HepG2 (cell line): ENCODE results near the gene ZNF175. TPM values are rescaled to one million over a fixed set of nuclear protein-coding genes. Genes with fewer than 3 reads are reported as not detected.

Experiments
- CREB1 ChIP-seq, 2 experiments: fragments of 450-650 bp in 1 of 2; IDR thresholded peaks; 2 replicates each; pipeline ENCODE4 v1.6.1; 2016 to 2017; ENCODE audit warnings: control low read depth in 1 of 2, mild to moderate bottlenecking in 1 of 2, missing compliant biosample characterization in 1 of 2, missing genetic modification characterization in 1 of 2
- ELF1 ChIP-seq: sonication (generic); formaldehyde crosslinking; IDR thresholded peaks from 2 replicates; pipeline ENCODE4 v1.4.0; 2020; ENCODE audit warnings: missing genetic modification reagents
- ELF3 ChIP-seq: IDR thresholded peaks from 2 replicates; pipeline ENCODE4 v1.6.1; 2016; ENCODE audit warnings: missing genetic modification reagents, missing compliant biosample characterization
- ETV5 ChIP-seq: IDR thresholded peaks from 2 replicates; pipeline ENCODE4 v1.6.1; 2018; ENCODE audit warnings: missing biosample characterization, missing genetic modification reagents, inconsistent platforms, borderline replicate concordance
- FOXO1 ChIP-seq: sonication (generic); formaldehyde crosslinking; IDR thresholded peaks from 2 replicates; pipeline ENCODE4 v1.4.0; 2020; ENCODE audit warnings: missing genetic modification reagents
- GATAD1 ChIP-seq: IDR thresholded peaks from 2 replicates; pipeline ENCODE4 v1.6.1; 2016; ENCODE audit warnings: missing genetic modification reagents, missing compliant biosample characterization
- HCFC1 ChIP-seq: fragments of 150-350 bp; IDR thresholded peaks from 2 replicates; pipeline ENCODE4 v1.6.1; 2014; ENCODE audit warnings: low read depth, low read length
- NFKB2 ChIP-seq: sonication (generic); formaldehyde crosslinking; IDR thresholded peaks from 2 replicates; pipeline ENCODE4 v1.4.0; 2020; ENCODE audit warnings: missing genetic modification reagents, borderline replicate concordance
- POLR2A ChIP-seq, 2 experiments: IDR thresholded peaks; 2 replicates each; pipeline ENCODE4 v1.6.1; 2011; ENCODE audit warnings: low read depth in 2 of 2, low read length in 2 of 2, mild to moderate bottlenecking in 1 of 2, moderate library complexity in 1 of 2; ENCODE audit not compliant: insufficient read depth in 1 of 2
- PPARG ChIP-seq: conservative IDR thresholded peaks from 2 replicates; pipeline ENCODE4 v1.6.1; 2016; ENCODE audit warnings: missing biosample characterization, missing genetic modification reagents
- RCOR2 ChIP-seq: IDR thresholded peaks from 2 replicates; pipeline ENCODE4 v1.6.1; 2016; ENCODE audit warnings: missing biosample characterization, missing genetic modification reagents
- SAP130 ChIP-seq: IDR thresholded peaks from 2 replicates; pipeline ENCODE4 v1.6.1; 2016; ENCODE audit warnings: low read depth
- SIX1 ChIP-seq: sonication (generic); formaldehyde crosslinking; IDR thresholded peaks from 2 replicates; pipeline ENCODE4 v1.4.0; 2020; ENCODE audit warnings: missing genetic modification reagents, borderline replicate concordance
- THAP11 ChIP-seq: IDR thresholded peaks from 2 replicates; pipeline ENCODE4 v1.6.1; 2016; ENCODE audit warnings: missing biosample characterization, missing genetic modification reagents
- THYN1 ChIP-seq: sonication (generic); formaldehyde crosslinking; IDR thresholded peaks from 2 replicates; pipeline ENCODE4 v1.8.1; 2023; ENCODE audit warnings: low read depth, mild to moderate bottlenecking, moderate library complexity, missing genetic modification reagents, borderline replicate concordance
- ZHX2 ChIP-seq, 2 experiments: sonication (generic) in 1 of 2; formaldehyde crosslinking in 1 of 2; IDR thresholded peaks; 2 replicates each; pipeline versions ENCODE4 v1.6.1 to v1.9.0; 2014 to 2022; ENCODE audit warnings: antibody characterized with exemption in 1 of 2, borderline replicate concordance in 1 of 2, inconsistent platforms in 1 of 2, low read depth in 1 of 2, missing genetic modification reagents in 1 of 2
- ZMYM4 ChIP-seq: sonication (generic); formaldehyde crosslinking; IDR thresholded peaks from 2 replicates; pipeline ENCODE4 v1.8.1; 2023; ENCODE audit warnings: mild to moderate bottlenecking, missing genetic modification reagents
- ZNF101 ChIP-seq: sonication (generic); formaldehyde crosslinking; IDR thresholded peaks from 2 replicates; pipeline ENCODE4 v1.4.0; 2020; ENCODE audit warnings: mild to moderate bottlenecking, low read depth, missing genetic modification reagents, borderline replicate concordance
- ZNF160 ChIP-seq: sonication (generic); formaldehyde crosslinking; IDR thresholded peaks from 2 replicates; pipeline ENCODE4 v1.8.0; 2022; ENCODE audit warnings: mild to moderate bottlenecking, inconsistent platforms, missing genetic modification reagents
- ZNF605 ChIP-seq: sonication (generic); formaldehyde crosslinking; IDR thresholded peaks from 2 replicates; pipeline ENCODE4 v1.8.0; 2022; ENCODE audit warnings: mild to moderate bottlenecking, missing genetic modification reagents
- polyA plus RNA-seq, 8 experiments: library from polyadenylated mRNA; depleted of rRNA in 3 of 8; stranded (reverse) in 7 of 8; unstranded in 1 of 8; fragments of >200 nt; fragmentation: Illumina TruSeq in 4 of 8; extraction: Trizol in 4 of 8; gene quantifications; 2 replicates each; pipeline versions ENCODE4 v1.2.1 to v1.2.3, GENCODE V29; 2011 to 2016; ENCODE audit warnings: low read depth in 4 of 8, missing spikeins in 1 of 8, mixed read lengths in 1 of 8; ENCODE audit not compliant: insufficient read depth in 1 of 8
- total RNA-seq, 5 experiments: library from RNA; depleted of rRNA; stranded (reverse); fragments of >200 nt; fragmentation: Illumina TruSeq; extraction: Trizol; gene quantifications; 2 replicates each; pipeline ENCODE4 v1.2.3, GENCODE V29; 2016; ENCODE audit warnings: low read depth in 1 of 5
- TF ChIP-seq, protein P1 (sequence below): sonication (generic); formaldehyde crosslinking; conservative IDR thresholded peaks from 2 replicates; pipeline ENCODE4 v1.4.0; 2020; ENCODE audit warnings: missing genetic modification reagents
- TF ChIP-seq, protein P2 (sequence below): sonication (generic); formaldehyde crosslinking; conservative IDR thresholded peaks from 2 replicates; pipeline ENCODE4 v1.8.0; 2022; ENCODE audit warnings: low read depth, missing genetic modification reagents

ZNF175 gene
- total and polyA plus RNA-seq, 2 of the 13 experiments (the other 11 are each of a cell fraction or from before 2014, with no cell fraction given), result 1.2 to 1.5 TPM

- no peak for TF ChIP-seq THYN1
- TF ChIP-seq ZNF101 (CRISPR knock-in tag), result no peak
- TF ChIP-seq, protein P1, sequence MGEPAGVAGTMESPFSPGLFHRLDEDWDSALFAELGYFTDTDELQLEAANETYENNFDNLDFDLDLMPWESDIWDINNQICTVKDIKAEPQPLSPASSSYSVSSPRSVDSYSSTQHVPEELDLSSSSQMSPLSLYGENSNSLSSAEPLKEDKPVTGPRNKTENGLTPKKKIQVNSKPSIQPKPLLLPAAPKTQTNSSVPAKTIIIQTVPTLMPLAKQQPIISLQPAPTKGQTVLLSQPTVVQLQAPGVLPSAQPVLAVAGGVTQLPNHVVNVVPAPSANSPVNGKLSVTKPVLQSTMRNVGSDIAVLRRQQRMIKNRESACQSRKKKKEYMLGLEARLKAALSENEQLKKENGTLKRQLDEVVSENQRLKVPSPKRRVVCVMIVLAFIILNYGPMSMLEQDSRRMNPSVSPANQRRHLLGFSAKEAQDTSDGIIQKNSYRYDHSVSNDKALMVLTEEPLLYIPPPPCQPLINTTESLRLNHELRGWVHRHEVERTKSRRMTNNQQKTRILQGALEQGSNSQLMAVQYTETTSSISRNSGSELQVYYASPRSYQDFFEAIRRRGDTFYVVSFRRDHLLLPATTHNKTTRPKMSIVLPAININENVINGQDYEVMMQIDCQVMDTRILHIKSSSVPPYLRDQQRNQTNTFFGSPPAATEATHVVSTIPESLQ (CRISPR knock-in tag), result no peak
- TF ChIP-seq THAP11 (CRISPR knock-in tag), result peak; percentile 91
- TF ChIP-seq NFKB2, result no peak
- TF ChIP-seq PPARG (CRISPR knock-in tag), result no peak
- TF ChIP-seq ZNF605 (CRISPR knock-in tag), result no peak
- TF ChIP-seq, protein P2, sequence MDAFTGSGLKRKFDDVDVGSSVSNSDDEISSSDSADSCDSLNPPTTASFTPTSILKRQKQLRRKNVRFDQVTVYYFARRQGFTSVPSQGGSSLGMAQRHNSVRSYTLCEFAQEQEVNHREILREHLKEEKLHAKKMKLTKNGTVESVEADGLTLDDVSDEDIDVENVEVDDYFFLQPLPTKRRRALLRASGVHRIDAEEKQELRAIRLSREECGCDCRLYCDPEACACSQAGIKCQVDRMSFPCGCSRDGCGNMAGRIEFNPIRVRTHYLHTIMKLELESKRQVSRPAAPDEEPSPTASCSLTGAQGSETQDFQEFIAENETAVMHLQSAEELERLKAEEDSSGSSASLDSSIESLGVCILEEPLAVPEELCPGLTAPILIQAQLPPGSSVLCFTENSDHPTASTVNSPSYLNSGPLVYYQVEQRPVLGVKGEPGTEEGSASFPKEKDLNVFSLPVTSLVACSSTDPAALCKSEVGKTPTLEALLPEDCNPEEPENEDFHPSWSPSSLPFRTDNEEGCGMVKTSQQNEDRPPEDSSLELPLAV (CRISPR knock-in tag), result no peak
- TF ChIP-seq GATAD1, result peak; percentile 76
- peak; percentile 93 for TF ChIP-seq SIX1 (CRISPR knock-in tag)
- TF ChIP-seq SAP130 (CRISPR knock-in tag), result peak; percentile 66; the same call in 1 of the 2 replicates
- no peak for TF ChIP-seq FOXO1 (CRISPR knock-in tag)
- TF ChIP-seq ZMYM4 (CRISPR knock-in tag), result 0 out of 2 replicates have a peak, but pooled peaks have one; percentile 43
- peak; percentile 77 for TF ChIP-seq ZHX2 (IDR thresholded peaks at IDR 0.05; ENCODE audit: low read depth)
- TF ChIP-seq ZHX2 (CRISPR knock-in tag; IDR thresholded peaks at IDR 0.05; ENCODE audit: borderline replicate concordance), result no peak
- peak; percentile 86 for TF ChIP-seq ELF1 (CRISPR knock-in tag)
- peak; percentile 76 for TF ChIP-seq HCFC1
- no peak for TF ChIP-seq CREB1 (IDR thresholded peaks at IDR 0.05)
- TF ChIP-seq CREB1 (CRISPR knock-in tag; IDR thresholded peaks at IDR 0.05), result peak; percentile 73
- TF ChIP-seq ELF3 (CRISPR knock-in tag), result 0 out of 2 replicates have a peak, but pooled peaks have one; percentile 27
- peak; percentile 34; the same call in 1 of the 2 replicates for TF ChIP-seq ETV5 (CRISPR knock-in tag)
- TF ChIP-seq ZNF160, result no peak
- TF ChIP-seq POLR2A (IDR thresholded peaks at IDR 0.05; ENCODE audit: insufficient read depth in 1 of 2, low read depth in 2 of 2, low read length in 2 of 2), result peak in 1 of 2 experiments; percentile 30; a peak in 1 of 4 replicates
- TF ChIP-seq RCOR2 (CRISPR knock-in tag), result no peak
Measured at GRCh38 chr19:51570962-51571575, at the start of gene ZNF175 (continued).
